Uterus (tissue), 2 donors: Measurements from ENCODE around the gene RRAGD.

Source experiments
- POLR2A ChIP-seq, 2 donors: fragments of 450-650 bp; IDR thresholded peaks; one replicate each; pipeline ENCODE4 v1.6.1; 2016; ENCODE audit warnings: antibody characterized with exemption in 2 of 2, mild to moderate bottlenecking in 1 of 2, moderate library complexity in 1 of 2
- TF ChIP-seq, protein P1 (sequence below), 4 experiments: fragments of 200-600 bp in 2 of 4; fragments of 450-650 bp in 2 of 4; sonication (generic) in 2 of 4; IDR thresholded peaks; one replicate each; pipeline ENCODE4 v1.5.1; 2016 to 2019; ENCODE audit warnings: antibody characterized with exemption in 4 of 4, mild to moderate bottlenecking in 2 of 4, moderate library complexity in 1 of 4

DNA sequence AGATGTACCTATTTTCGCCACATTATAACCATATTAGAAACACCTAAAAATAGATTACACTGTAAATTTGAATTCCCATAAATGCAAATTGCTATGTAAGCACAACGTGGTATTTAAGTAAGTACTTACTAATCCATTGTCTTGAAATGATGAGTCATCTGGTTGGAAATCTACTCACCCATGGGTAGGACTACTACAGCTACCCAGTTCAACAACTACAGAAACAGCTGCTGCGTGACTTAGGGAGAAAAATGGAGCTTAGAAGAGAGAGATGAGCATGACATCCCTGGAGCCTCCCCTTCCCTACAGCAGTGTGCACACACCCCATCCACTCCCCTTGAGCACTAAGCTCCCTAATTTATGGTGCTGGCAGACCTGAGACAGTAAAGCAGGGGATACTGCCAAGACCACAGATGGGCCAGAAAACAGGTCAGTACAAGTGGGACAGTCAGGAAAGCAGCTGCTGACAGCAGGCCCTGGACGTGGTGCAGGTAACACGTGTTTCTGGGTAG lies 26.9 kb downstream of the RRAGD start:
- TF ChIP-seq, protein P1, sequence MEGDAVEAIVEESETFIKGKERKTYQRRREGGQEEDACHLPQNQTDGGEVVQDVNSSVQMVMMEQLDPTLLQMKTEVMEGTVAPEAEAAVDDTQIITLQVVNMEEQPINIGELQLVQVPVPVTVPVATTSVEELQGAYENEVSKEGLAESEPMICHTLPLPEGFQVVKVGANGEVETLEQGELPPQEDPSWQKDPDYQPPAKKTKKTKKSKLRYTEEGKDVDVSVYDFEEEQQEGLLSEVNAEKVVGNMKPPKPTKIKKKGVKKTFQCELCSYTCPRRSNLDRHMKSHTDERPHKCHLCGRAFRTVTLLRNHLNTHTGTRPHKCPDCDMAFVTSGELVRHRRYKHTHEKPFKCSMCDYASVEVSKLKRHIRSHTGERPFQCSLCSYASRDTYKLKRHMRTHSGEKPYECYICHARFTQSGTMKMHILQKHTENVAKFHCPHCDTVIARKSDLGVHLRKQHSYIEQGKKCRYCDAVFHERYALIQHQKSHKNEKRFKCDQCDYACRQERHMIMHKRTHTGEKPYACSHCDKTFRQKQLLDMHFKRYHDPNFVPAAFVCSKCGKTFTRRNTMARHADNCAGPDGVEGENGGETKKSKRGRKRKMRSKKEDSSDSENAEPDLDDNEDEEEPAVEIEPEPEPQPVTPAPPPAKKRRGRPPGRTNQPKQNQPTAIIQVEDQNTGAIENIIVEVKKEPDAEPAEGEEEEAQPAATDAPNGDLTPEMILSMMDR (IDR thresholded peaks at IDR 0.05) = no peak
- no peak for TF ChIP-seq POLR2A (IDR thresholded peaks at IDR 0.05)
